ENCODE results near the gene B4GALT6.

GRCh38 chr18:31649978-31650719 lies 34.2 kb downstream of the B4GALT6 start:
- TF ChIP-seq ASH2L (IDR thresholded peaks at IDR 0.05; ENCODE audit: low read length) (no peak), ATF2 (IDR thresholded peaks at IDR 0.05; ENCODE audit: low read length) (no peak), POLR2A (IDR thresholded peaks at IDR 0.05; ENCODE audit: control extremely low read depth in 1 of 2, low read depth in 2 of 2, low read length in 2 of 2) (no peak)

All from H1 (cell line).